Upper lobe of left lung (tissue), 4 donors: Measurements from ENCODE around the gene EVC.

ENCODE experiments used
- POLR2A ChIP-seq, 4 donors: fragments of 450-650 bp; IDR thresholded peaks; one replicate each; pipeline ENCODE4 v1.5.1; 2016 to 2017; ENCODE audit warnings: antibody characterized with exemption in 4 of 4, mild to moderate bottlenecking in 2 of 4
- POLR2AphosphoS5 ChIP-seq, 2 donors: sonication (generic); formaldehyde crosslinking; IDR thresholded peaks; one replicate each; pipeline ENCODE4 v1.5.1; 2017; ENCODE audit warnings: antibody characterized with exemption in 2 of 2
- TF ChIP-seq, protein P1 (sequence below), 6 experiments: fragments of 450-650 bp in 4 of 6; fragments of 200-600 bp in 2 of 6; sonication (generic) in 2 of 6; IDR thresholded peaks; one replicate each; pipeline ENCODE4 v1.5.1; 2016 to 2019; ENCODE audit warnings: antibody characterized with exemption in 6 of 6

DNA sequence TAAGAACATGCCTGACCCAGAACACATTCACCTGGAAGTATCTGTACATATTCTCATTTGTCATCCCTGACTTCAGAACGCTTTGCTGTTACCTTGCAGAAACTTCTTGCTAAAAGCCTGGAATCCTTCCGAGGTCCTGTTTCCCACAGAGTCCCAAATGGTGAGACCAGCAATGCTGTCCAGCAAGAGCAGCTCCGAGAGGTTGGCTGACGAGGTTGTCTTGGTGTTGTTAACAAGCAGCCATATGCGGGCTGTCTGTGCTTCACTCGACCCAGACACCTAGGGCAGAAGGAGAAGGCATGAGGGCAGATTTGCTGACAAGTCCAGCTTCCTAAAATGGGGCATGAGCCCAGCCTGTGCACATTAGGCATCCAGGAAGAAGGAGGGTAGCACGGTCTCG is 21.9 kb upstream of the EVC start:
- TF ChIP-seq, protein P1, sequence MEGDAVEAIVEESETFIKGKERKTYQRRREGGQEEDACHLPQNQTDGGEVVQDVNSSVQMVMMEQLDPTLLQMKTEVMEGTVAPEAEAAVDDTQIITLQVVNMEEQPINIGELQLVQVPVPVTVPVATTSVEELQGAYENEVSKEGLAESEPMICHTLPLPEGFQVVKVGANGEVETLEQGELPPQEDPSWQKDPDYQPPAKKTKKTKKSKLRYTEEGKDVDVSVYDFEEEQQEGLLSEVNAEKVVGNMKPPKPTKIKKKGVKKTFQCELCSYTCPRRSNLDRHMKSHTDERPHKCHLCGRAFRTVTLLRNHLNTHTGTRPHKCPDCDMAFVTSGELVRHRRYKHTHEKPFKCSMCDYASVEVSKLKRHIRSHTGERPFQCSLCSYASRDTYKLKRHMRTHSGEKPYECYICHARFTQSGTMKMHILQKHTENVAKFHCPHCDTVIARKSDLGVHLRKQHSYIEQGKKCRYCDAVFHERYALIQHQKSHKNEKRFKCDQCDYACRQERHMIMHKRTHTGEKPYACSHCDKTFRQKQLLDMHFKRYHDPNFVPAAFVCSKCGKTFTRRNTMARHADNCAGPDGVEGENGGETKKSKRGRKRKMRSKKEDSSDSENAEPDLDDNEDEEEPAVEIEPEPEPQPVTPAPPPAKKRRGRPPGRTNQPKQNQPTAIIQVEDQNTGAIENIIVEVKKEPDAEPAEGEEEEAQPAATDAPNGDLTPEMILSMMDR (IDR thresholded peaks at IDR 0.05) = no peak
- TF ChIP-seq POLR2AphosphoS5 (IDR thresholded peaks at IDR 0.05) = no peak
- TF ChIP-seq POLR2A (IDR thresholded peaks at IDR 0.05) = no peak
